Liver (tissue), 9 donors: ENCODE measurements around the gene UGT1A7. TPM values are rescaled to one million over a fixed set of nuclear protein-coding genes. Genes with fewer than 3 reads are reported as not detected.

Source experiments
- DNase-seq: peaks from one replicate; pipeline ENCODE4 v3.0.0-alpha.2; 2017; ENCODE audit warnings: low spot score
- H3K27ac ChIP-seq, 2 donors: one replicate each; pipeline ENCODE4 v1.7.0; 2013; ENCODE audit warnings: inconsistent platforms in 2 of 2, low read length in 2 of 2, control low read depth in 1 of 2, low read depth in 1 of 2, mild to moderate bottlenecking in 1 of 2
- H3K27me3 ChIP-seq, 4 donors: one replicate each; pipeline versions ENCODE4 v1.6.1 to v1.7.0; 2013; ENCODE audit warnings: low read length in 3 of 4, inconsistent platforms in 1 of 4, mild to moderate bottlenecking in 1 of 4, moderate library complexity in 1 of 4; ENCODE audit not compliant: control insufficient read depth in 4 of 4, insufficient read depth in 4 of 4
- H3K36me3 ChIP-seq, 4 donors: one replicate each; pipeline versions ENCODE4 v1.6.1 to v1.7.0; 2013; ENCODE audit warnings: low read length in 3 of 4, mild to moderate bottlenecking in 3 of 4, low read depth in 1 of 4, moderate library complexity in 1 of 4; ENCODE audit not compliant: control insufficient read depth in 4 of 4, insufficient read depth in 3 of 4
- H3K4me1 ChIP-seq, 4 donors: one replicate each; pipeline versions ENCODE4 v1.6.1 to v1.7.0; 2013; ENCODE audit warnings: low read length in 3 of 4, mild to moderate bottlenecking in 3 of 4, moderate library complexity in 1 of 4; ENCODE audit not compliant: control insufficient read depth in 4 of 4, insufficient read depth in 4 of 4
- H3K4me3 ChIP-seq, 3 donors: one replicate each; pipeline versions ENCODE4 v1.6.1 to v1.7.0; 2013; ENCODE audit warnings: low read length in 3 of 3, control low read depth in 1 of 3, low read depth in 1 of 3, mild to moderate bottlenecking in 1 of 3
- H3K9ac ChIP-seq, 2 donors: one replicate each; pipeline ENCODE4 v1.7.0; 2013; ENCODE audit warnings: low read length in 2 of 2, mild to moderate bottlenecking in 2 of 2, moderate library complexity in 2 of 2, control low read depth in 1 of 2, low read depth in 1 of 2
- H3K9me3 ChIP-seq, 4 donors: one replicate each; pipeline versions ENCODE4 v1.6.1 to v1.7.0; 2013; ENCODE audit warnings: low read length in 3 of 4; ENCODE audit not compliant: control insufficient read depth in 4 of 4
- ATF3 ChIP-seq: IDR thresholded peaks from 2 replicates; pipeline ENCODE4 v1.6.1; 2016; ENCODE audit warnings: antibody characterized with exemption
- CTCF ChIP-seq: fragments of 150-350 bp; IDR thresholded peaks from 2 replicates; pipeline ENCODE4 v1.5.1; 2017; ENCODE audit warnings: improper control_type of control experiment, low read depth, low read length; ENCODE audit not compliant: missing input control
- EGR1 ChIP-seq, 2 donors: IDR thresholded peaks; 2 replicates each; pipeline ENCODE4 v1.6.1; 2016 to 2018; ENCODE audit warnings: antibody characterized with exemption in 2 of 2, low read depth in 2 of 2
- FOXA1 ChIP-seq: IDR thresholded peaks from 2 replicates; pipeline ENCODE4 v1.6.1; 2016; ENCODE audit warnings: antibody characterized with exemption
- FOXA2 ChIP-seq: IDR thresholded peaks from 2 replicates; pipeline ENCODE4 v1.6.1; 2016; ENCODE audit warnings: antibody characterized with exemption
- GABPA ChIP-seq, 2 donors: IDR thresholded peaks in 1 of 2; conservative IDR thresholded peaks in 1 of 2; 2 replicates each; pipeline ENCODE4 v1.6.1; 2016; ENCODE audit warnings: antibody characterized with exemption in 2 of 2, mild to moderate bottlenecking in 1 of 2, moderate library complexity in 1 of 2
- HNF4A ChIP-seq, 2 donors: conservative IDR thresholded peaks; 2 replicates each; pipeline ENCODE4 v1.6.1; 2016; ENCODE audit warnings: antibody characterized with exemption in 2 of 2, mild to moderate bottlenecking in 2 of 2
- HNF4G ChIP-seq: IDR thresholded peaks from 2 replicates; pipeline ENCODE4 v1.6.1; 2016; ENCODE audit warnings: antibody characterized with exemption
- JUND ChIP-seq, 2 donors: IDR thresholded peaks; 2 replicates each; pipeline ENCODE4 v1.6.1; 2016; ENCODE audit warnings: antibody characterized with exemption in 2 of 2
- MAX ChIP-seq: IDR thresholded peaks from 2 replicates; pipeline ENCODE4 v1.6.1; 2016; ENCODE audit warnings: antibody characterized with exemption
- RAD21 ChIP-seq, 2 donors: IDR thresholded peaks; 2 replicates each; pipeline ENCODE4 v1.6.1; 2016; ENCODE audit warnings: antibody characterized with exemption in 2 of 2, mild to moderate bottlenecking in 2 of 2
- REST ChIP-seq: IDR thresholded peaks from 2 replicates; pipeline ENCODE4 v1.6.1; 2016; ENCODE audit warnings: antibody characterized with exemption, mild to moderate bottlenecking
- RXRA ChIP-seq, 2 donors: IDR thresholded peaks; 2 replicates each; pipeline ENCODE4 v1.6.1; 2017 to 2018; ENCODE audit warnings: antibody characterized with exemption in 2 of 2, mild to moderate bottlenecking in 1 of 2
- SP1 ChIP-seq: IDR thresholded peaks from 2 replicates; pipeline ENCODE4 v1.6.1; 2018; ENCODE audit warnings: antibody characterized with exemption, mild to moderate bottlenecking
- TAF1 ChIP-seq: conservative IDR thresholded peaks from 2 replicates; pipeline ENCODE4 v1.6.1; 2016; ENCODE audit warnings: antibody characterized with exemption, mild to moderate bottlenecking
- YY1 ChIP-seq: IDR thresholded peaks from 2 replicates; pipeline ENCODE4 v1.6.1; 2016; ENCODE audit warnings: antibody characterized with exemption, mild to moderate bottlenecking
- ZBTB33 ChIP-seq: IDR thresholded peaks from 2 replicates; pipeline ENCODE4 v1.6.1; 2016; ENCODE audit warnings: antibody characterized with exemption
- WGBS: extraction: QIAGEN DNeasy Blood & Tissue Kit; methylation state at CpG from one replicate; pipeline ENCODE4 v1.1.7; 2013; 5-methylcytosine and 5-hydroxymethylcytosine counted together
- polyA plus RNA-seq, 2 donors: library from polyadenylated mRNA; stranded (reverse) in 1 of 2; unstranded in 1 of 2; fragments of 200-250 nt in 1 of 2; fragments of >200 nt in 1 of 2; fragmentation: Nextera tagmentation in 1 of 2; extraction: Ambion mirVana in 1 of 2; gene quantifications; one replicate each; pipeline versions ENCODE4 v1.2.1 to v1.2.3, GENCODE V29; 2013 to 2015
- total RNA-seq, 2 donors: library from RNA; depleted of rRNA; stranded (reverse); fragments of >200 nt; gene quantifications; one replicate each; pipeline ENCODE4 v1.2.3, GENCODE V29; 2014
- donor health status: healthy.
- donor health status: healthy.
- donor health status: healthy.
- donor health status: healthy.
- donor health status: healthy.

UGT1A7 gene
- total and polyA plus RNA-seq, 4 donors, result 0.02 to 2.2 (median 0.38) TPM; not detected in 1

GRCh38 chr2:233778030-233778429 lies 96.3 kb downstream of the UGT1A7 start, which contains the start of gene MROH2A:
Gene MROH2A, plus strand, starts transcription at chr2:233778330. Its CDS starts 1,029 bp downstream, at chr2:233779359.
- no peak within 1 kb of the TSS for H3K4me3 ChIP-seq
- H3K36me3 ChIP-seq, result peaks cover 0 to 3% (median 0%) of the 10 kb centered on the region in 4 donors
- peaks cover 0 to 2% (median 0%) of the 10 kb centered on the region in 4 donors for H3K9me3 ChIP-seq
- no peaks in the 10 kb centered on the region for H3K27me3 ChIP-seq
- no peaks in the 10 kb centered on the region for H3K4me1 ChIP-seq
- 77% methylated on average over 2 of the region's 2 CpGs for WGBS
- H3K9ac ChIP-seq, result no peak within 1 kb of the TSS
- H3K27ac ChIP-seq, result no peak within 1 kb of the TSS
- no peak for DNase-seq
- no peak for TF ChIP-seq SP1
- no peak for TF ChIP-seq GABPA (IDR thresholded peaks at IDR 0.05 in 1 of 2, conservative IDR thresholded peaks at IDR 0.05 in 1 of 2)
- no peak for TF ChIP-seq EGR1 (IDR thresholded peaks at IDR 0.05; ENCODE audit: low read depth in 2 of 2)
- no peak for TF ChIP-seq HNF4G
- TF ChIP-seq RXRA (IDR thresholded peaks at IDR 0.05), result no peak
- no peak for TF ChIP-seq FOXA2
- TF ChIP-seq JUND (IDR thresholded peaks at IDR 0.05), result no peak
- TF ChIP-seq REST, result no peak
- no peak for TF ChIP-seq ATF3
- no peak for TF ChIP-seq ZBTB33
- no peak for TF ChIP-seq FOXA1

- Histone ChIP-seq H3K27ac (no peak overlapping the region), H3K4me1 (no peaks in the 10 kb centered on the region), H3K36me3 (no peaks in the 10 kb centered on the region), H3K4me3 (no peak overlapping the region), H3K27me3 (no peaks in the 10 kb centered on the region), H3K9ac (no peak overlapping the region), H3K9me3 (peaks cover 0 to 2% (median 0%) of the 10 kb centered on the region in 4 donors)
- WGBS, result 93% methylated on average over 4 of the region's 4 CpGs
- no peak for DNase-seq
- TF ChIP-seq SP1 (no peak), RXRA (IDR thresholded peaks at IDR 0.05) (no peak), FOXA1 (no peak), FOXA2 (no peak), HNF4G (no peak), MAX (no peak), JUND (IDR thresholded peaks at IDR 0.05) (no peak), RAD21 (IDR thresholded peaks at IDR 0.05) (no peak), YY1 (no peak), EGR1 (IDR thresholded peaks at IDR 0.05; ENCODE audit: low read depth in 2 of 2) (no peak), HNF4A (conservative IDR thresholded peaks at IDR 0.05) (no peak), ATF3 (no peak), CTCF (no peak), TAF1 (no peak)
Observed at GRCh38 chr2:233779722-233780121, 98.0 kb downstream of the UGT1A7 start.
